Astrocyte of the spinal cord (primary cell): ENCODE data around the gene HIPK2.

Experiments used
- DNase-seq: peaks from one replicate; pipeline ENCODE4 v3.0.0; 2011; ENCODE audit warnings: low read depth, low spot score
- H3K4me3 ChIP-seq: 2 replicates; pipeline ENCODE4 v1.5.1; 2011; ENCODE audit warnings: low read depth, mild to moderate bottlenecking, low read length, moderate library complexity
- CTCF ChIP-seq: IDR thresholded peaks from 2 replicates; pipeline ENCODE4 v1.5.1; 2012; ENCODE audit warnings: low read depth, mild to moderate bottlenecking, low read length, inconsistent platforms
- in situ Hi-C: cut with HindIII; loops from 2 replicates; pipeline ENCODE4 v1.10.0; 2017; ENCODE audit warnings: low sequenced_read_pairs

The HIPK2 gene

DNA sequence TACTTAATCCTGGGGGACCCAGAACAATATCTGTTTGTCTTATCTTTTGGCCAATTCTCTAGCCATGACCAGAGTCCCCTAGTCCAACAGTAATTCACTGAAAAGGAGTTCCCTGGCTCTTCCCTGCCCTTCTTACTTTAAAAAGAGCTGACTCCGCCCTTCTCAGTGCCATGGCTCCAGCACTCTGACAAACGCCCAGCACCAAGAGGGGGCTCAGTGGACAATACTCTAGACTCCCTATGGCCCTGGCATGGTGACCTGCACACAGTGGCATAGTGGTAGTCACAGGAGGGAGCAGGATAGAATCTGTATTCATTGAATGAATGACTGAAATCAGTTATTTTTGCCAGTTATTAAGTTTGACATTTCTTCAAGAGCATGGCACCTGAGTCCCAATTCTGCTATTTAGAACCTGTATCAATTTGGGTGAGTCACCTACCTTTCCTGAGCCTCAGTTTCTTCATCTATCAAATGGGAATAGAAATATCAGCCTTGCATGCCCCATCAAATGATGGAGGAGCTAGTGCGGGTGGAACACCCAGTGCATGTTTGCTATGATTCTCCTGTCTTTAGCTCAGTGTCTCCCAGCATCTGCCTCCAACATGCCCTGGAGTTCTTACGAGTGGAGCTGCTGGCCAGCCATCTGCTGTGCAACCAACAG lies 184.9 kb downstream of the HIPK2 start:
- DNase-seq: no peak
- H3K4me3 ChIP-seq: no peak overlapping the region
- in situ Hi-C loops: no loop called here
- no peak for TF ChIP-seq CTCF

- no peak for DNase-seq
- no peak overlapping the region for H3K4me3 ChIP-seq
- in situ Hi-C loops: no loop called here
- no peak for TF ChIP-seq CTCF
These were observed 186.1 kb downstream of the HIPK2 start for GRCh38 chr7:139591550-139592195.

GRCh38 chr7:139589474-139589873 lies 188.3 kb downstream of the HIPK2 start:
- no peak overlapping the region for H3K4me3 ChIP-seq
- in situ Hi-C loops: no loop called here
- no peak for TF ChIP-seq CTCF
- no peak for DNase-seq

GRCh38 chr7:139588632-139589031 lies 189.2 kb downstream of the HIPK2 start:
- no peak for TF ChIP-seq CTCF
- no peak overlapping the region for H3K4me3 ChIP-seq
- in situ Hi-C loops: no loop called here
- peak; percentile 41 for DNase-seq

DNA sequence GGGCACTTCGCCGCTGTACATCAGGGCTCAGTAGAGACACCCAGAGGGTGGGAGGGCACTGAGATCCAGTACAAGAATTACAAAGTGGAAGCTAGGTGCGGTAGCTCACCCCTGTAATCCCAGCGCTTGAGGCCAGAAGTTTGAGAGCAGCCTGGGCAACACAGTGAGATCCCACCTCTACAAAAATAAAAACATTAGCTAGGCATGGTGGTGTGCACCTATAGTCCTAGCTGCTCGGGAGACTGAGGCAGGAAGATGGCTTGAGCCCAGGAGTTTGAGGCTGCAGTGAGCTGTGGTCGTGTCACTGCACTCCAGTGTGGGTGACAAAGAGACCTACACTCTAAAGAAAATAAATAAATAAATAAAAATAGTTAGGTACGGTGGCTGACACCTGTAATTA lies 190.3 kb downstream of the HIPK2 start:
- in situ Hi-C loops: no loop called here
- TF ChIP-seq CTCF: no peak

DNA sequence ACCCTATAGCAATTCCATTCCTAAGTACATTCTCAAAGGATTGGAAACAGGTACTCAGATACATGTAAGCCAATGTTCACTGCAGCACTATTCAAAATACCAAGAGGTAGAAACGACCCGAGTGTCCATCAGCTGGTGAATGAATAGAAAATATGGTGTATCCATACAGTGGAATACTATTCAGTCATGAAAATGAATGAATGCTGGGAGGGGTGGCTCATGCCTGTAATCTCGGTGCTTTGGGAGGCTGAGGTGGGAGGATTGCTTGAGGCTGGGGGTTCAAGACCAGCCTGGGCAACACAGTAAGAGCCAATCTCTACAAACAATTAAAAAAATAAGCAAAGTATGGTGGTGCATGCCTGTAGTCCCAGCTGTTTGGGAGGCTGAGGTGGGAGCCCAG lies 191.5 kb downstream of the HIPK2 start:
- no peak overlapping the region for H3K4me3 ChIP-seq
- in situ Hi-C loops: no loop called here
- TF ChIP-seq CTCF: no peak
- DNase-seq: no peak

More for the DNA sequence above, 190.3 kb downstream of the HIPK2 start:
- H3K4me3 ChIP-seq: no peak overlapping the region
- DNase-seq: no peak
